Spleen (tissue), 11 donors: Measurements from ENCODE around the gene SMG5. TPM values are rescaled to one million over a fixed set of nuclear protein-coding genes. Genes with fewer than 3 reads are reported as not detected.
A peak's percentile ranks its signal among the peaks of the same experiment; 100 is the strongest.
"Not testable (repeated sequence)": the region's sequence is repeated elsewhere in the genome, so short reads cannot be mapped to it uniquely, and the experiment has no call there.

Experiments used
- DNase-seq: peaks from one replicate; pipeline ENCODE4 v3.0.0-alpha.2; 2020
- H3K27ac ChIP-seq, 8 donors: fragments of 200-600 bp; sonication (generic) in 7 of 8; 1 replicate in 4 of 8; 2 replicates in 4 of 8; pipeline versions ENCODE4 v1.5.0 to v1.8.0; 2016 to 2021; ENCODE audit warnings: inconsistent platforms in 4 of 8, mild to moderate bottlenecking in 4 of 8, moderate library complexity in 1 of 8
- H3K27me3 ChIP-seq, 7 donors: fragments of 200-600 bp; sonication (generic) in 6 of 7; replicated peaks in 1 of 7; 1 replicate in 4 of 7; 2 replicates in 3 of 7; pipeline versions ENCODE4 v1.5.0 to v1.8.0; 2016 to 2021; ENCODE audit warnings: inconsistent platforms in 3 of 7, mild to moderate bottlenecking in 1 of 7
- H3K36me3 ChIP-seq, 6 donors: fragments of 200-600 bp; sonication (generic) in 5 of 6; 1 replicate in 4 of 6; 2 replicates in 2 of 6; pipeline versions ENCODE4 v1.5.0 to v1.8.0; 2016 to 2021; ENCODE audit warnings: inconsistent platforms in 2 of 6
- H3K4me1 ChIP-seq, 6 donors: fragments of 200-600 bp; sonication (generic) in 5 of 6; 1 replicate in 3 of 6; 2 replicates in 3 of 6; pipeline versions ENCODE4 v1.5.0 to v1.8.0; 2016 to 2021; ENCODE audit warnings: inconsistent platforms in 3 of 6
- H3K4me3 ChIP-seq, 8 donors: fragments of 200-600 bp; sonication (generic) in 7 of 8; 1 replicate in 4 of 8; 2 replicates in 4 of 8; pipeline versions ENCODE4 v1.5.0 to v1.8.0; 2016 to 2021; ENCODE audit warnings: inconsistent platforms in 4 of 8, mild to moderate bottlenecking in 4 of 8, moderate library complexity in 2 of 8
- H3K9me3 ChIP-seq, 8 donors: fragments of 200-600 bp; sonication (generic) in 7 of 8; 1 replicate in 4 of 8; 2 replicates in 4 of 8; pipeline versions ENCODE4 v1.5.0 to v1.8.0; 2016 to 2021; ENCODE audit warnings: inconsistent platforms in 4 of 8
- CTCF ChIP-seq, 11 experiments: fragments of 200-600 bp in 7 of 11; fragments of 450-650 bp in 4 of 11; sonication (generic) in 4 of 11; IDR thresholded peaks in 8 of 11; conservative IDR thresholded peaks in 3 of 11; 1 replicate in 7 of 11; 2 replicates in 4 of 11; pipeline versions ENCODE4 v1.4.0 to v1.8.0; 2016 to 2021; ENCODE audit warnings: antibody characterized with exemption in 11 of 11, inconsistent platforms in 4 of 11, mild to moderate bottlenecking in 1 of 11
- POLR2A ChIP-seq, 3 donors: fragments of 450-650 bp; IDR thresholded peaks; one replicate each; pipeline ENCODE4 v1.5.1; 2017; ENCODE audit warnings: antibody characterized with exemption in 3 of 3, mild to moderate bottlenecking in 1 of 3
- POLR2AphosphoS5 ChIP-seq, 3 donors: sonication (generic); formaldehyde crosslinking; IDR thresholded peaks; one replicate each; pipeline ENCODE4 v1.5.1; 2017; ENCODE audit warnings: antibody characterized with exemption in 3 of 3
- WGBS, 5 donors: extraction: QIAGEN DNeasy Blood & Tissue Kit in 3 of 5; methylation state at CpG; one replicate each; pipeline versions ENCODE4 v1.1.5 to v1.1.7; 2013 to 2018; 5-methylcytosine and 5-hydroxymethylcytosine counted together
- intact Hi-C: fragments of 100-400 bp; cut with DNase I; formaldehyde crosslinking; loops from one replicate; pipeline ENCODE4 v1.15.0; 2023; ENCODE audit warnings: low total_unique reads
- polyA plus RNA-seq, 3 donors: library from polyadenylated mRNA; stranded (reverse); fragments of 200-250 nt; gene quantifications; one replicate each; pipeline ENCODE4 v1.2.1, GENCODE V29; 2013
- total RNA-seq, 7 donors: library from RNA; depleted of rRNA in 3 of 7; stranded (reverse); fragments of >200 nt in 3 of 7; fragmentation: NEBNext Ultra II Directional in 4 of 7; extraction: Animal tissue kit (Norgen Biotek cat#: 25700) in 4 of 7; gene quantifications; one replicate each; pipeline versions ENCODE4 v1.1.0 to v1.2.1, GENCODE V29; 2016 to 2021
- donor health status: healthy with polysubstance abuse.
- donor health status: DM: no; HTN: no; CAD: no; lungs with moderate emphysema.
- donor health status: DM: no; HTN: no; CAD: no.
- donor health status: Bipolar disorder and iron deficiency.
- donor health status: healthy.
- donor health status: DM: no; HTN: no; CAD: no.
- donor health status: DM: yes; HTN: yes; CAD: no.

Gene SMG5
- total and polyA plus RNA-seq, 10 donors = 14.9 to 80.5 (median 65.9) TPM

GRCh38 chr1:156225677-156226014 is 57.0 kb downstream of the SMG5 start:
- WGBS, 5 donors = 10 to 17% (median 16%) methylated on average over 2 of the region's 2 CpGs
- intact Hi-C loops = loop anchor here (2.0 kb wide), 1 partner anchor 79 kb away; no protein-coding TSS in a partner anchor
- DNase-seq = no peak
- H3K9me3 ChIP-seq = no peaks in the 10 kb centered on the region
- TF ChIP-seq POLR2A (IDR thresholded peaks at IDR 0.05) = no peak
- peak in 3 of 11 experiments; percentile 4 to 47 (median 22) for TF ChIP-seq CTCF (IDR thresholded peaks at IDR 0.05 in 8 of 11, conservative IDR thresholded peaks at IDR 0.05 in 3 of 11)
- peak overlapping the region in 4 of 8 donors; percentile 50 to 64 (median 52) for H3K27ac ChIP-seq
- peaks cover 0 to 31% (median 10%) of the 10 kb centered on the region in 6 donors for H3K4me1 ChIP-seq
- no peaks in the 10 kb centered on the region for H3K27me3 ChIP-seq
- H3K36me3 ChIP-seq = peaks cover 0 to 93% (median 58%) of the 10 kb centered on the region in 6 donors
- H3K4me3 ChIP-seq = no peak overlapping the region

GRCh38 chr1:156221986-156222692 is 60.5 kb downstream of the SMG5 start:
- intact Hi-C loops = loop anchor here (5.0 kb wide), 1 partner anchor 130 kb away; no protein-coding TSS in a partner anchor
- TF ChIP-seq POLR2AphosphoS5 (IDR thresholded peaks at IDR 0.05) (no peak), CTCF (IDR thresholded peaks at IDR 0.05 in 8 of 11, conservative IDR thresholded peaks at IDR 0.05 in 3 of 11) (no peak), POLR2A (IDR thresholded peaks at IDR 0.05) (no peak)

GRCh38 chr1:156220226-156220625 is 62.4 kb downstream of the SMG5 start:
- Histone ChIP-seq H3K36me3 (peaks cover 0 to 75% (median 44%) of the 10 kb centered on the region in 6 donors), H3K27me3 (no peaks in the 10 kb centered on the region), H3K4me3 (no peak overlapping the region), H3K9me3 (no peaks in the 10 kb centered on the region), H3K27ac (peak overlapping the region in 1 of 8 donors; percentile 99), H3K4me1 (peaks cover 7 to 71% (median 31%) of the 10 kb centered on the region in 6 donors)
- DNase-seq = peak; percentile 50
- no peak for TF ChIP-seq POLR2A (IDR thresholded peaks at IDR 0.05)
- TF ChIP-seq POLR2AphosphoS5 (IDR thresholded peaks at IDR 0.05) = no peak
- TF ChIP-seq CTCF (IDR thresholded peaks at IDR 0.05 in 8 of 11, conservative IDR thresholded peaks at IDR 0.05 in 3 of 11) = no peak
- intact Hi-C loops = loop anchor here (5.0 kb wide), 1 partner anchor 128 kb away; no protein-coding TSS in a partner anchor
- 92 to 98% (median 96%) methylated on average over 9 of the region's 9 CpGs for WGBS, 5 donors

More at GRCh38 chr1:156221986-156222692, 60.5 kb downstream of the SMG5 start:
- 94 to 97% (median 95%) methylated on average over 13 of the region's 13 CpGs for WGBS, 5 donors
- Histone ChIP-seq H3K4me3 (no peak overlapping the region), H3K9me3 (no peaks in the 10 kb centered on the region), H3K4me1 (peaks cover 3 to 64% (median 32%) of the 10 kb centered on the region in 6 donors), H3K27ac (peak overlapping the region in 1 of 8 donors; percentile 12), H3K27me3 (no peaks in the 10 kb centered on the region), H3K36me3 (peaks cover 0 to 75% (median 54%) of the 10 kb centered on the region in 6 donors)
- peak; percentile 54 for DNase-seq

- H3K27ac ChIP-seq = peak overlapping the region; percentile 49 to 99 (median 85)
- no peak for DNase-seq
- H3K4me1 ChIP-seq = peaks cover 21 to 85% (median 45%) of the 10 kb centered on the region in 6 donors
- WGBS, 5 donors = 12 to 29% (median 24%) methylated on average over 2 of the region's 2 CpGs
- H3K36me3 ChIP-seq = peaks cover 0 to 67% (median 26%) of the 10 kb centered on the region in 6 donors
- no peaks in the 10 kb centered on the region for H3K9me3 ChIP-seq
- intact Hi-C loops = no loop called here
- H3K27me3 ChIP-seq = no peaks in the 10 kb centered on the region
- H3K4me3 ChIP-seq = peak overlapping the region in 1 of 8 donors; percentile 46
- TF ChIP-seq POLR2A (IDR thresholded peaks at IDR 0.05) = no peak
- peak in 1 of 3 donors; percentile 4 for TF ChIP-seq POLR2AphosphoS5 (IDR thresholded peaks at IDR 0.05)
- no peak for TF ChIP-seq CTCF (IDR thresholded peaks at IDR 0.05 in 8 of 11, conservative IDR thresholded peaks at IDR 0.05 in 3 of 11)
Observed at GRCh38 chr1:156217871-156218270, 64.8 kb downstream of the SMG5 start.

- Histone ChIP-seq H3K27ac (peak overlapping the region in 4 of 8 donors; percentile 85 to 99 (median 87)), H3K4me1 (peaks cover 27 to 90% (median 51%) of the 10 kb centered on the region in 6 donors), H3K36me3 (peaks cover 0 to 59% (median 13%) of the 10 kb centered on the region in 6 donors)
- H3K4me3 ChIP-seq, intact Hi-C loops, H3K27me3 ChIP-seq, H3K9me3 ChIP-seq: not testable (repeated sequence)
- peak; percentile 72 for DNase-seq
- 90 to 97% (median 92%) methylated on average over 54 to 55 of the region's 55 CpGs for WGBS, 5 donors
Observed at GRCh38 chr1:156216361-156217086, 66.1 kb downstream of the SMG5 start.
